Measurements from ENCODE around the gene FAM171A1. TPM values are rescaled to one million over a fixed set of nuclear protein-coding genes. Genes with fewer than 3 reads are reported as not detected.

Gene FAM171A1
- total RNA-seq, 1 donor from 2014 or later = 86.1 TPM

GRCh38 chr10:15242261-15242840 is 128.7 kb downstream of the FAM171A1 start:
- DNase-seq (ENCODE audit: low spot score, unreplicated experiment) = no peak
- Mint-ChIP-seq H3K27me3 (no peaks in the 10 kb centered on the region), H3K4me3 (ENCODE audit: low read depth) (no peak overlapping the region), H3K4me1 (ENCODE audit: low read depth) (peaks cover 6% of the 10 kb centered on the region), H3K9me3 (ENCODE audit: low read depth) (no peaks in the 10 kb centered on the region), H3K36me3 (ENCODE audit: insufficient read depth) (peaks cover 18% of the 10 kb centered on the region), H3K27ac (no peak overlapping the region)
- TF ChIP-seq CTCF (IDR thresholded peaks at IDR 0.05; ENCODE audit: unreplicated experiment) = no peak

- TF ChIP-seq CTCF (IDR thresholded peaks at IDR 0.05; ENCODE audit: unreplicated experiment) = no peak
- no peak for DNase-seq (ENCODE audit: low spot score, unreplicated experiment)
- H3K27ac Mint-ChIP-seq = no peak overlapping the region
- no peaks in the 10 kb centered on the region for H3K9me3 Mint-ChIP-seq (ENCODE audit: low read depth)
- H3K4me3 Mint-ChIP-seq (ENCODE audit: low read depth) = no peak overlapping the region
- peaks cover 18% of the 10 kb centered on the region for H3K36me3 Mint-ChIP-seq (ENCODE audit: insufficient read depth)
- H3K4me1 Mint-ChIP-seq (ENCODE audit: low read depth) = peaks cover 9% of the 10 kb centered on the region
- H3K27me3 Mint-ChIP-seq = no peaks in the 10 kb centered on the region
Measured at GRCh38 chr10:15241306-15241705, 129.8 kb downstream of the FAM171A1 start.

DNA sequence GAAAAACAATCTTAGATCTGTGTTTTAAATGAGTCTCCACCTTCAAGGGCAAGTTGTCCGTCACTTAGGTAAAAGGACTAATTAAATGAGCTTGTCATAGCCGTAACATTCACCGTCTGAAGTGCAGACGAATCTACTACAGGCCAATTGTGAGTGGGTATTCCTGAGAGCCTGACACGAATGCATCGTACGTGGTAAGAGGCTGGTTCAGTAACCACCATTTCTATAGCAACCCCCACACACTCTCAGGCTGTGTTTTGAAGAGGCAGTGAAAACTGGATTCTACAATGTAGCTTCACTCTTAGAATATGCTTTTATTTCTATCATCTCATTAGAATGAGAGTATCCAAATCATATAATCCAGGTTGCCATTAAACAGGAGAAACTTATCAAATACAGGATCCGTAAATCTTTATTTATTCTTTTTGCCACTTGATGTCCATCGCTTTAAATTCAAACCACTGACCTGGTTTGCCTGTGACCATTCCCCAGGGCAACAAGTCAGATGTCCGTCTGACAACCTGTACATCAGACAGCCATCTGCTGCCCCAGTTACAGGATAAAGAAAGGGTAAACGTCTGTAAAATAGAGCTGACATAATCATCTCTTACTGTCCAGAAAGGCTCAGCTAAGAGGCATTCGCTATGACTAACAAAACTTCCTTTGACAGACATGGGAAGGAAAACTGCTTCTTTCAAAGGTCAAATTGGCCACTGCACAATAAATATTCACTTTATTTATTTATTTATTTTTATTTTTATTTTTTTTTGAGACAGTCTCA is 132.3 kb downstream of the FAM171A1 start:
- Mint-ChIP-seq H3K9me3 (ENCODE audit: low read depth) (peaks cover 4% of the 10 kb centered on the region), H3K36me3 (ENCODE audit: insufficient read depth) (peaks cover 19% of the 10 kb centered on the region), H3K27me3 (no peaks in the 10 kb centered on the region), H3K27ac (peak overlapping the region; percentile 45), H3K4me3 (ENCODE audit: low read depth) (no peak overlapping the region), H3K4me1 (ENCODE audit: low read depth) (peaks cover 6% of the 10 kb centered on the region)
- DNase-seq (ENCODE audit: low spot score, unreplicated experiment) = no peak
- TF ChIP-seq CTCF (IDR thresholded peaks at IDR 0.05; ENCODE audit: unreplicated experiment) = no peak

- Mint-ChIP-seq H3K9me3 (ENCODE audit: low read depth) (peaks cover 4% of the 10 kb centered on the region), H3K27ac (peak overlapping the region; percentile 45), H3K4me1 (ENCODE audit: low read depth) (peaks cover 6% of the 10 kb centered on the region), H3K36me3 (ENCODE audit: insufficient read depth) (peaks cover 13% of the 10 kb centered on the region), H3K4me3 (ENCODE audit: low read depth) (no peak overlapping the region), H3K27me3 (no peaks in the 10 kb centered on the region)
- no peak for TF ChIP-seq CTCF (IDR thresholded peaks at IDR 0.05; ENCODE audit: unreplicated experiment)
- DNase-seq (ENCODE audit: low spot score, unreplicated experiment) = no peak
Measured at GRCh38 chr10:15237351-15237750, 133.7 kb downstream of the FAM171A1 start.

- peaks cover 6% of the 10 kb centered on the region for H3K4me1 Mint-ChIP-seq (ENCODE audit: low read depth)
- no peak overlapping the region for H3K27ac Mint-ChIP-seq
- no peak for TF ChIP-seq CTCF (IDR thresholded peaks at IDR 0.05; ENCODE audit: unreplicated experiment)
- peaks cover 16% of the 10 kb centered on the region for H3K36me3 Mint-ChIP-seq (ENCODE audit: insufficient read depth)
- no peaks in the 10 kb centered on the region for H3K27me3 Mint-ChIP-seq
- H3K4me3 Mint-ChIP-seq (ENCODE audit: low read depth) = no peak overlapping the region
- H3K9me3 Mint-ChIP-seq (ENCODE audit: low read depth) = peaks cover 4% of the 10 kb centered on the region
- DNase-seq (ENCODE audit: low spot score, unreplicated experiment) = no peak
Measured at GRCh38 chr10:15236340-15236739, 134.7 kb downstream of the FAM171A1 start.
